ENCODE measurements around the gene PER3. TPM values are rescaled to one million over a fixed set of nuclear protein-coding genes. Genes with fewer than 3 reads are reported as not detected.

The PER3 gene
- total and polyA plus RNA-seq, 4 donors: 3.3 to 21.0 (median 6.2) TPM

DNA sequence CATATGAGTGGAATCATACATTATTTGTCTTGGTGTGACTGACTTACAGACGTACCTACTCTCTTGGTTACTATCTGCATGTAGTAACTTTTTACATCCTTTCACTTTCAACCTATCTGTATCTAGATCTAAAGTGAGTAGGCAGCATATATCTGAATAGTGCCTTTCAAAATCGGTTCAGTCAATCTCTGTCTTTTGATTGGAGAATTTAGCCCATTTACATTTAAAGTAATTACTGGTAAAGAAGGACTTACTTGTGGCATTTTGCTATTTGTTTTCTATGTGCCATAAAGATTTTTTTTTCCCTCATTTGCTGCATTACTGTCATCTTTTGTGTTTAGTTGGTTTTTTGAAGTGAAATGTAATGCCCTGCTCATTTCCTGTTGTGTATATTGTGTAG, 54.6 kb downstream of the PER3 start (continued):
- no peak for TF ChIP-seq REST (IDR thresholded peaks at IDR 0.05)
- TF ChIP-seq, protein P1, sequence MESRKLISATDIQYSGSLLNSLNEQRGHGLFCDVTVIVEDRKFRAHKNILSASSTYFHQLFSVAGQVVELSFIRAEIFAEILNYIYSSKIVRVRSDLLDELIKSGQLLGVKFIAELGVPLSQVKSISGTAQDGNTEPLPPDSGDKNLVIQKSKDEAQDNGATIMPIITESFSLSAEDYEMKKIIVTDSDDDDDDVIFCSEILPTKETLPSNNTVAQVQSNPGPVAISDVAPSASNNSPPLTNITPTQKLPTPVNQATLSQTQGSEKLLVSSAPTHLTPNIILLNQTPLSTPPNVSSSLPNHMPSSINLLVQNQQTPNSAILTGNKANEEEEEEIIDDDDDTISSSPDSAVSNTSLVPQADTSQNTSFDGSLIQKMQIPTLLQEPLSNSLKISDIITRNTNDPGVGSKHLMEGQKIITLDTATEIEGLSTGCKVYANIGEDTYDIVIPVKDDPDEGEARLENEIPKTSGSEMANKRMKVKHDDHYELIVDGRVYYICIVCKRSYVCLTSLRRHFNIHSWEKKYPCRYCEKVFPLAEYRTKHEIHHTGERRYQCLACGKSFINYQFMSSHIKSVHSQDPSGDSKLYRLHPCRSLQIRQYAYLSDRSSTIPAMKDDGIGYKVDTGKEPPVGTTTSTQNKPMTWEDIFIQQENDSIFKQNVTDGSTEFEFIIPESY (IDR thresholded peaks at IDR 0.05): no peak

GRCh38 chr1:7839526-7839925, 55.4 kb downstream of the PER3 start:
- Histone ChIP-seq H3K27ac (ENCODE audit: low read depth in 1 of 2, low read length in 2 of 2) (no peak overlapping the region), H3K9ac (ENCODE audit: low read depth in 1 of 2, low read length in 2 of 2) (no peak overlapping the region), H3K4me3 (ENCODE audit: low read depth in 1 of 3, low read length in 3 of 3) (no peak overlapping the region), H3K9me3 (ENCODE audit: control insufficient read depth in 4 of 4, low read length in 3 of 4) (no peaks in the 10 kb centered on the region), H3K36me3 (ENCODE audit: control insufficient read depth in 4 of 4, insufficient read depth in 3 of 4, low read depth in 1 of 4, low read length in 3 of 4) (peaks cover 10 to 88% (median 69%) of the 10 kb centered on the region in 4 donors), H3K27me3 (ENCODE audit: control insufficient read depth in 4 of 4, insufficient read depth in 4 of 4, low read length in 3 of 4) (no peaks in the 10 kb centered on the region), H3K4me1 (ENCODE audit: control insufficient read depth in 4 of 4, insufficient read depth in 4 of 4, low read length in 3 of 4) (no peaks in the 10 kb centered on the region)
- 92% methylated on average over 3 of the region's 3 CpGs for WGBS
- no peak for DNase-seq (ENCODE audit: low spot score)
- no peak for TF ChIP-seq GABPA (IDR thresholded peaks at IDR 0.05 in 1 of 2, conservative IDR thresholded peaks at IDR 0.05 in 1 of 2)

DNA sequence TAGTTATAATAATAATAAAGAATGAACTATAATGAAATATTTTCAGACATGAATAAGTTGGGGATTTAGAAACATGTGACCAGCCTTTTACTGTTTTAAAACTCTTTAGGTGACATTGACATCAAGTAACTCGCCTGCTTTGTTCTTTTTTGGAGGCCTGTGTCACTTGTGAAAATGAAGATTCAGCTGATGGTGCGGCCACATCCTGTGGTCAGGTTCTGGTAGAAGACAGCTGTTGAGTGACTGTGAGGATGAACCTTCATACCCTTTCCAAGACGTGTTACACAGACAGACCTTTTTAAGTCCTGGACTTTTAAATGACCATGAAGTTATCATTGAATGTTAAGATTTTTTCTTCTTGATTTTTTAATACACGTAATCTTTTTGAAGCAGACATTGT, 58.4 kb downstream of the PER3 start:
- Histone ChIP-seq H3K27ac (ENCODE audit: low read depth in 1 of 2, low read length in 2 of 2) (no peak overlapping the region), H3K27me3 (ENCODE audit: control insufficient read depth in 4 of 4, insufficient read depth in 4 of 4, low read length in 3 of 4) (no peaks in the 10 kb centered on the region), H3K4me1 (ENCODE audit: control insufficient read depth in 4 of 4, insufficient read depth in 4 of 4, low read length in 3 of 4) (no peaks in the 10 kb centered on the region), H3K9me3 (ENCODE audit: control insufficient read depth in 4 of 4, low read length in 3 of 4) (no peaks in the 10 kb centered on the region), H3K9ac (ENCODE audit: low read depth in 1 of 2, low read length in 2 of 2) (no peak overlapping the region), H3K4me3 (ENCODE audit: low read depth in 1 of 3, low read length in 3 of 3) (no peak overlapping the region), H3K36me3 (ENCODE audit: control insufficient read depth in 4 of 4, insufficient read depth in 3 of 4, low read depth in 1 of 4, low read length in 3 of 4) (peaks cover 7 to 69% (median 52%) of the 10 kb centered on the region in 4 donors)
- TF ChIP-seq JUND (IDR thresholded peaks at IDR 0.05) (no peak), HNF4A (conservative IDR thresholded peaks at IDR 0.05) (no peak), CTCF (IDR thresholded peaks at IDR 0.05; ENCODE audit: low read depth, low read length, missing input control) (no peak)
- DNase-seq (ENCODE audit: low spot score): no peak
- WGBS: 94% methylated on average over 4 of the region's 4 CpGs

DNA sequence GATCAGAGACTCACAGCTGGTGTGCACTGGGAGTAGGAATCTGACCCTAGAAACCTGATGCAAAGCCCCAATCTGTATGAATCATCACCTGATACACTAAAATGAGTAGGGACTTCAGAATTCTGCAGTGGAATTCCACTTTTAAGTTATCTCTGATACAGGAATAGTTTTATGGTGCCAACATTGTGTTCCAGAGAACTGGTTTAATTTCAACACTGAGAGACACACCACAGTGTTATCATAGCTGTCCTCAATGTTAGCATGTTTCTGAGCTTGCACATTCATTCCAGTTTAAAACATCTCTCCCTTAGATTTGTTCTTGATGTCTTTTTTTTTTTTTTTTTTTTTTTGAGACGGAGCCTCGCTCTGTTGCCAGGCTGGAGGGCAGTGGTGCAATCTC, 61.7 kb downstream of the PER3 start:
- 92% methylated on average over 2 of the region's 2 CpGs for WGBS
- Histone ChIP-seq H3K9me3 (ENCODE audit: control insufficient read depth in 4 of 4, low read length in 3 of 4) (no peaks in the 10 kb centered on the region), H3K4me3 (ENCODE audit: low read depth in 1 of 3, low read length in 3 of 3) (no peak overlapping the region), H3K27ac (ENCODE audit: low read depth in 1 of 2, low read length in 2 of 2) (no peak overlapping the region), H3K36me3 (ENCODE audit: control insufficient read depth in 4 of 4, insufficient read depth in 3 of 4, low read depth in 1 of 4, low read length in 3 of 4) (peaks cover 7 to 43% (median 28%) of the 10 kb centered on the region in 4 donors), H3K27me3 (ENCODE audit: control insufficient read depth in 4 of 4, insufficient read depth in 4 of 4, low read length in 3 of 4) (no peaks in the 10 kb centered on the region), H3K9ac (ENCODE audit: low read depth in 1 of 2, low read length in 2 of 2) (no peak overlapping the region), H3K4me1 (ENCODE audit: control insufficient read depth in 4 of 4, insufficient read depth in 4 of 4, low read length in 3 of 4) (no peaks in the 10 kb centered on the region)
- no peak for TF ChIP-seq REST (IDR thresholded peaks at IDR 0.05)
- TF ChIP-seq, protein P1 (IDR thresholded peaks at IDR 0.05): no peak
- TF ChIP-seq, protein P2, sequence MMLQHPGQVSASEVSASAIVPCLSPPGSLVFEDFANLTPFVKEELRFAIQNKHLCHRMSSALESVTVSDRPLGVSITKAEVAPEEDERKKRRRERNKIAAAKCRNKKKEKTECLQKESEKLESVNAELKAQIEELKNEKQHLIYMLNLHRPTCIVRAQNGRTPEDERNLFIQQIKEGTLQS (IDR thresholded peaks at IDR 0.05): no peak
- no peak for DNase-seq (ENCODE audit: low spot score)
